HepG2 (cell line): Measurements from ENCODE around the gene ZNF618. TPM values are rescaled to one million over a fixed set of nuclear protein-coding genes. Genes with fewer than 3 reads are reported as not detected.

ENCODE experiments used
- ATAC-seq: fragments of 200-7000 bp; cut with Tn5 transposase; 3 replicates; pipeline ENCODE4 v1.9.1; 2020; ENCODE audit warnings: mild to moderate bottlenecking, moderate library complexity
- BruUV-seq: library from RNA; stranded (reverse); fragments of 400-500 nt; replicated peaks from 2 replicates; lab custom pipeline; 2021; lab: Mats Ljungman, UMichigan
- CTCF ChIA-PET: fragments of 300-600 bp; formaldehyde crosslinking; extraction: SDS; loops from one replicate; lab custom pipeline; 2021; ENCODE audit warnings: low total read pairs, inconsistent platforms, low intra/inter-chr PET ratio; lab: Yijun Ruan, JAX
- POLR2A ChIA-PET: fragments of 350-600 bp; sonication (Branson Sonifier 250); formaldehyde crosslinking; loops from one replicate; lab custom pipeline; 2020; ENCODE audit warnings: antibody characterized with exemption, inconsistent platforms; lab: Yijun Ruan, JAX
- DNase-seq: peaks from one replicate; pipeline ENCODE4 v3.0.0-alpha.2; 2015; ENCODE audit warnings: low spot score
- FAIRE-seq: peaks from 3 replicates; lab custom pipeline; 2011; peaks lifted over from hg19 to GRCh38; lab: Jason Lieb, UNC
- H2AFZ ChIP-seq: one replicate; pipeline ENCODE4 v1.6.1; 2011; ENCODE audit warnings: low read length, inconsistent platforms
- H3K27ac ChIP-seq: fragments of 300-600 bp; 3 replicates; pipeline ENCODE4 v1.8.0; 2011; ENCODE audit warnings: mixed run types, mild to moderate bottlenecking, mixed read lengths, low read length, inconsistent platforms; ENCODE audit not compliant: insufficient read depth; ENCODE audit errors: extremely low read length
- H3K27me3 ChIP-seq, 2 experiments: fragments of 200-600 bp in 1 of 2; 2 replicates in 1 of 2; 3 replicates in 1 of 2; pipeline versions ENCODE4 v1.6.0 to v1.8.0; 2011; ENCODE audit warnings: low read length in 2 of 2, mild to moderate bottlenecking in 2 of 2, moderate library complexity in 2 of 2, inconsistent platforms in 1 of 2; ENCODE audit not compliant: insufficient read depth in 2 of 2, control insufficient read depth in 1 of 2
- H3K36me3 ChIP-seq, 2 experiments: fragments of 200-600 bp in 1 of 2; replicated peaks in 1 of 2; 2 replicates in 1 of 2; 3 replicates in 1 of 2; pipeline versions ENCODE4 v1.5.1 to v1.8.0; 2011; ENCODE audit warnings: low read length in 2 of 2, inconsistent platforms in 1 of 2; ENCODE audit not compliant: insufficient read depth in 2 of 2, control insufficient read depth in 1 of 2
- H3K4me1 ChIP-seq: 2 replicates; pipeline ENCODE4 v1.5.1; 2012; ENCODE audit warnings: low read length, inconsistent platforms; ENCODE audit not compliant: insufficient read depth
- H3K4me2 ChIP-seq: 2 replicates; pipeline ENCODE4 v1.6.0; 2011; ENCODE audit warnings: low read depth, low read length, inconsistent platforms
- H3K4me3 ChIP-seq, 3 experiments: fragments of 200-600 bp in 1 of 3; sonication (generic), shearing (Covaris generic) in 1 of 3; replicated peaks in 1 of 3; 2 replicates each; pipeline ENCODE4 v1.5.1; 2011 to 2016; ENCODE audit warnings: low read length in 3 of 3, inconsistent platforms in 2 of 3, low read depth in 2 of 3, mild to moderate bottlenecking in 2 of 3, control low read depth in 1 of 3, mixed read lengths in 1 of 3; ENCODE audit not compliant: insufficient read depth in 1 of 3
- H3K79me2 ChIP-seq: one replicate; pipeline ENCODE4 v1.6.1; 2011; ENCODE audit warnings: low read length, inconsistent platforms; ENCODE audit not compliant: insufficient read depth
- H3K9ac ChIP-seq: 2 replicates; pipeline ENCODE4 v1.6.0; 2011; ENCODE audit warnings: mild to moderate bottlenecking, low read depth, low read length, inconsistent platforms; ENCODE audit not compliant: insufficient read depth
- H3K9me3 ChIP-seq: 2 replicates; pipeline ENCODE4 v1.5.1; 2012; ENCODE audit warnings: mild to moderate bottlenecking, low read length
- H4K20me1 ChIP-seq: 2 replicates; pipeline ENCODE4 v1.6.0; 2011; ENCODE audit warnings: inconsistent platforms, mild to moderate bottlenecking, low read length, moderate library complexity; ENCODE audit not compliant: insufficient read depth
- AKNA ChIP-seq: sonication (generic); formaldehyde crosslinking; IDR thresholded peaks from 2 replicates; pipeline ENCODE4 v1.4.0; 2020; ENCODE audit warnings: missing genetic modification reagents, borderline replicate concordance
- HDAC1 ChIP-seq: sonication (generic); formaldehyde crosslinking; IDR thresholded peaks from 2 replicates; pipeline ENCODE4 v1.5.1; 2020; ENCODE audit warnings: mild to moderate bottlenecking, missing genetic modification reagents
- HNF4A ChIP-seq: sonication (generic); formaldehyde crosslinking; IDR thresholded peaks from 2 replicates; pipeline ENCODE4 v1.4.0; 2020; ENCODE audit warnings: missing genetic modification reagents
- NONO ChIP-seq, 2 experiments: fragments of 450-650 bp in 1 of 2; sonication (generic) in 1 of 2; formaldehyde crosslinking in 1 of 2; IDR thresholded peaks in 1 of 2; conservative IDR thresholded peaks in 1 of 2; 2 replicates each; pipeline versions ENCODE4 v1.6.1 to v1.8.0; 2017 to 2022; ENCODE audit warnings: mild to moderate bottlenecking in 1 of 2, missing genetic modification reagents in 1 of 2, moderate library complexity in 1 of 2
- RFXANK ChIP-seq: IDR thresholded peaks from 2 replicates; pipeline ENCODE4 v1.6.1; 2016
- SETDB1 ChIP-seq: sonication (generic); formaldehyde crosslinking; IDR thresholded peaks from 2 replicates; pipeline ENCODE4 v1.5.1; 2020; ENCODE audit warnings: missing genetic modification reagents, mild to moderate bottlenecking, borderline replicate concordance
- ZNF256 ChIP-seq: sonication (generic); formaldehyde crosslinking; conservative IDR thresholded peaks from 2 replicates; pipeline ENCODE4 v1.4.0; 2020; ENCODE audit warnings: missing genetic modification reagents
- ZNF280B ChIP-seq: sonication (generic); formaldehyde crosslinking; IDR thresholded peaks from 2 replicates; pipeline ENCODE4 v1.5.0; 2020; ENCODE audit warnings: missing genetic modification reagents, mild to moderate bottlenecking, borderline replicate concordance
- WGBS: methylation state at CpG from one replicate; pipeline ENCODE4 v1.1.6; 2017; ENCODE audit warnings: low lambda C conversion rate; 5-methylcytosine and 5-hydroxymethylcytosine counted together
- in situ Hi-C: cut with HindIII; loops from 2 replicates; pipeline ENCODE4 v1.10.0; 2017; ENCODE audit warnings: low pct_unique_long_range_greater_than_20kb; ENCODE audit not compliant: extremely low pct_ligation_motif_present
- intact Hi-C: fragments of 100-400 bp; cut with micrococcal nuclease; formaldehyde crosslinking; loops from one replicate; pipeline ENCODE4 v1.10.0; 2022; ENCODE audit not compliant: unreplicated experiment
- polyA plus RNA-seq, 8 experiments: library from polyadenylated mRNA; depleted of rRNA in 3 of 8; stranded (reverse) in 7 of 8; unstranded in 1 of 8; fragments of >200 nt; fragmentation: Illumina TruSeq in 4 of 8; extraction: Trizol in 4 of 8; gene quantifications; 2 replicates each; pipeline versions ENCODE4 v1.2.1 to v1.2.3, GENCODE V29; 2011 to 2016; ENCODE audit warnings: low read depth in 4 of 8, missing spikeins in 1 of 8, mixed read lengths in 1 of 8; ENCODE audit not compliant: insufficient read depth in 1 of 8
- total RNA-seq, 5 experiments: library from RNA; depleted of rRNA; stranded (reverse); fragments of >200 nt; fragmentation: Illumina TruSeq; extraction: Trizol; gene quantifications; 2 replicates each; pipeline ENCODE4 v1.2.3, GENCODE V29; 2016; ENCODE audit warnings: low read depth in 1 of 5
- TF ChIP-seq, protein P1 (sequence below): sonication (generic); formaldehyde crosslinking; IDR thresholded peaks from 2 replicates; pipeline ENCODE4 v1.5.0; 2020; ENCODE audit warnings: mild to moderate bottlenecking, missing genetic modification reagents, borderline replicate concordance
- TF ChIP-seq, protein P2 (sequence below): sonication (generic); formaldehyde crosslinking; IDR thresholded peaks from 2 replicates; pipeline ENCODE4 v1.4.0; 2020; ENCODE audit warnings: mild to moderate bottlenecking, missing genetic modification reagents

Gene ZNF618
- total and polyA plus RNA-seq, 2 of the 13 experiments (the other 11 are each of a cell fraction or from before 2014, with no cell fraction given) = 0.07 TPM

GRCh38 chr9:113854310-113854709 is 21.8 kb upstream of the ZNF618 start (continued):
- no peak for TF ChIP-seq ZNF280B (CRISPR knock-in tag)

- no peak overlapping the region for H2AFZ ChIP-seq
- no peaks in the 10 kb centered on the region for H3K36me3 ChIP-seq
- H3K4me3 ChIP-seq = no peak overlapping the region
- H3K79me2 ChIP-seq = no peaks in the 10 kb centered on the region
- DNase-seq (no peak), ATAC-seq (no peak), FAIRE-seq (no peak)
- no peak overlapping the region for H3K27ac ChIP-seq
- H4K20me1 ChIP-seq = no peaks in the 10 kb centered on the region
- in situ Hi-C loops = no loop called here
- ChIA-PET CTCF (no interaction called here), POLR2A (no interaction called here)
- no peaks in the 10 kb centered on the region for H3K9me3 ChIP-seq
- peaks cover 6% of the 10 kb centered on the region; the same call in 1 of the 2 replicates for H3K4me1 ChIP-seq
- intact Hi-C loops = loop anchor here (1.0 kb wide), 1 partner anchor 48 kb away; no protein-coding TSS in a partner anchor
- H3K27me3 ChIP-seq = peaks cover 0 to 12% of the 10 kb centered on the region in 2 experiments; a peak in 1 of 5 replicates
- 36% methylated on average over 2 of the region's 4 CpGs for WGBS
- H3K9ac ChIP-seq = no peak overlapping the region
- no TSS peak for BruUV-seq
- no peak overlapping the region for H3K4me2 ChIP-seq
- TF ChIP-seq, protein P1, sequence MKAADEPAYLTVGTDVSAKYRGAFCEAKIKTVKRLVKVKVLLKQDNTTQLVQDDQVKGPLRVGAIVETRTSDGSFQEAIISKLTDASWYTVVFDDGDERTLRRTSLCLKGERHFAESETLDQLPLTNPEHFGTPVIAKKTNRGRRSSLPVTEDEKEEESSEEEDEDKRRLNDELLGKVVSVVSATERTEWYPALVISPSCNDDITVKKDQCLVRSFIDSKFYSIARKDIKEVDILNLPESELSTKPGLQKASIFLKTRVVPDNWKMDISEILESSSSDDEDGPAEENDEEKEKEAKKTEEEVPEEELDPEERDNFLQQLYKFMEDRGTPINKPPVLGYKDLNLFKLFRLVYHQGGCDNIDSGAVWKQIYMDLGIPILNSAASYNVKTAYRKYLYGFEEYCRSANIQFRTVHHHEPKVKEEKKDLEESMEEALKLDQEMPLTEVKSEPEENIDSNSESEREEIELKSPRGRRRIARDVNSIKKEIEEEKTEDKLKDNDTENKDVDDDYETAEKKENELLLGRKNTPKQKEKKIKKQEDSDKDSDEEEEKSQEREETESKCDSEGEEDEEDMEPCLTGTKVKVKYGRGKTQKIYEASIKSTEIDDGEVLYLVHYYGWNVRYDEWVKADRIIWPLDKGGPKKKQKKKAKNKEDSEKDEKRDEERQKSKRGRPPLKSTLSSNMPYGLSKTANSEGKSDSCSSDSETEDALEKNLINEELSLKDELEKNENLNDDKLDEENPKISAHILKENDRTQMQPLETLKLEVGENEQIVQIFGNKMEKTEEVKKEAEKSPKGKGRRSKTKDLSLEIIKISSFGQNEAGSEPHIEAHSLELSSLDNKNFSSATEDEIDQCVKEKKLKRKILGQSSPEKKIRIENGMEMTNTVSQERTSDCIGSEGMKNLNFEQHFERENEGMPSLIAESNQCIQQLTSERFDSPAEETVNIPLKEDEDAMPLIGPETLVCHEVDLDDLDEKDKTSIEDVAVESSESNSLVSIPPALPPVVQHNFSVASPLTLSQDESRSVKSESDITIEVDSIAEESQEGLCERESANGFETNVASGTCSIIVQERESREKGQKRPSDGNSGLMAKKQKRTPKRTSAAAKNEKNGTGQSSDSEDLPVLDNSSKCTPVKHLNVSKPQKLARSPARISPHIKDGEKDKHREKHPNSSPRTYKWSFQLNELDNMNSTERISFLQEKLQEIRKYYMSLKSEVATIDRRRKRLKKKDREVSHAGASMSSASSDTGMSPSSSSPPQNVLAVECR (CRISPR knock-in tag) = no peak
- TF ChIP-seq, protein P2, sequence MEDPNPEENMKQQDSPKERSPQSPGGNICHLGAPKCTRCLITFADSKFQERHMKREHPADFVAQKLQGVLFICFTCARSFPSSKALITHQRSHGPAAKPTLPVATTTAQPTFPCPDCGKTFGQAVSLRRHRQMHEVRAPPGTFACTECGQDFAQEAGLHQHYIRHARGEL (CRISPR knock-in tag) = no peak
- no peak for TF ChIP-seq NONO (IDR thresholded peaks at IDR 0.05)
- no peak for TF ChIP-seq NONO (CRISPR knock-in tag; conservative IDR thresholded peaks at IDR 0.05)
- no peak for TF ChIP-seq HDAC1 (CRISPR knock-in tag)
- TF ChIP-seq HNF4A (CRISPR knock-in tag) = no peak
- no peak for TF ChIP-seq AKNA (CRISPR knock-in tag)
- TF ChIP-seq RFXANK (CRISPR knock-in tag) = no peak
- no peak for TF ChIP-seq SETDB1 (CRISPR knock-in tag)
- TF ChIP-seq ZNF256 (CRISPR knock-in tag) = no peak
Observed at GRCh38 chr9:113857875-113858274, 18.2 kb upstream of the ZNF618 start.
